Ovary (tissue), 3 donors: ENCODE results near the gene EMX2.

ENCODE experiments used
- CTCF ChIP-seq, 3 donors: fragments of 450-650 bp in 2 of 3; fragments of 200-600 bp in 1 of 3; IDR thresholded peaks; one replicate each; pipeline versions ENCODE4 v1.5.1 to v1.8.0; 2016 to 2022; ENCODE audit warnings: antibody characterized with exemption in 3 of 3, mild to moderate bottlenecking in 1 of 3
- EP300 ChIP-seq: sonication (generic); formaldehyde crosslinking; IDR thresholded peaks from one replicate; pipeline ENCODE4 v1.6.1; 2017; ENCODE audit warnings: antibody characterized with exemption
- POLR2A ChIP-seq: fragments of 450-650 bp; IDR thresholded peaks from one replicate; pipeline ENCODE4 v1.6.1; 2017; ENCODE audit warnings: antibody characterized with exemption, mild to moderate bottlenecking, moderate library complexity
- donor health status: DM: no; HTN: no; CAD: no.

GRCh38 chr10:117547016-117547715 is 4.6 kb downstream of the EMX2 start:
- no peak for TF ChIP-seq EP300
- TF ChIP-seq POLR2A, result no peak
- no peak for TF ChIP-seq CTCF (IDR thresholded peaks at IDR 0.05)
